Inflammatory macrophage treated with lipopolysaccharide for 1 hour (primary cell): Measurements from ENCODE around the gene ADAMTS16.

Experiments
- DNase-seq, 2 donors: peaks; one replicate each; pipeline ENCODE4 v3.0.0-alpha.2; 2020 to 2022

Gene ADAMTS16

DNA sequence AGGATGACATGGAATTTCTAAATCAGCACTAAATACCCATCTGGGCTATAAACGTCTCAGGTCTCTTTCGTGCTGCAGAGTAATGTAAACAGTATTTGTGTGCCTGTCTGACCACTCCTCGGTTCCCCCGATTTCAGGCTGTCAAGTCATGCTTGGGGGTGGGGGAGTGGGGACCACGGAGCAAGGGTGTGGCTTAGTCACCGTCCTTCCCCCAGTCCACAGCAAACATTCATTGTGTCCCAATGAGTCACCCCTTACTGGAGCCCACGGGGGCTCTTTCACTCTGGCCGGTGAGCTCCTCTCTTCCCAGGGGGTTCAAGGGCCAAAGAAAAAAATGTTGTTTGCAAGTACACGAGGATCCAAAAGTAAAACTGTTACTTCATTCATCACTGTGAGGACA is 210.0 kb downstream of the ADAMTS16 start:
- DNase-seq, result no peak

DNA sequence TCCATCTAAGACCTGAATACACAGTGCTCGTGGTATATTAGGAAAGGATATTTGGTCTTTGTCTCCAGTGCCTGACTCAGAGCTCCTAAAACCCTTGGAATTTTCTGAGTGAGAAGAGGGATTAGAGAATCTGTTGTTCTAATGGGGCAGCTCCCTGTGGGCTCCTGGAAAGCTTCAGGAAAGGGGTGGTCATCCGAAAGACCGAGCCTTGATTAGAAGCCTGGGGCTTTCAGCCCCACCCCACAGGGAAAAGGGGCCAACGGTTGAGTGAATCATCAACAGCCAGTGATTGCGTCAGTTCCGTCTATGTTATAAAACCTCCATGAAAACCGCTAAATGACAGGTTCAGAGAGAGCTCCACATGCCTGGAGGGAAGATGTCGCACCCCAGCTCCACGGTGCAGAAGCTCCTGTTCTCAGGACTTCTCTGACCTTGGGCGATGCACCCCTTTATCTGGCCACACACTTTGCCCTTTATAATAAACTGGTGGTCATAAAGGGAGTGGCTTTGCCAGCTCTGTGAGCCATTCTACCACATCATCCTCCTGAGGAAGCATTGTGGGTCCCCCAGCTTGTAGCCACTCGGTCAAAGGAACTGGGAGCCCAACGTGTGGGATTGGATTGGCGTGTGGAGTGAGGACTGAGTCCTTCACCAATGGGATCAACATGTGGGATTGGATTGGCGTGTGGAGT is 211.3 kb downstream of the ADAMTS16 start:
- DNase-seq, result no peak

DNA sequence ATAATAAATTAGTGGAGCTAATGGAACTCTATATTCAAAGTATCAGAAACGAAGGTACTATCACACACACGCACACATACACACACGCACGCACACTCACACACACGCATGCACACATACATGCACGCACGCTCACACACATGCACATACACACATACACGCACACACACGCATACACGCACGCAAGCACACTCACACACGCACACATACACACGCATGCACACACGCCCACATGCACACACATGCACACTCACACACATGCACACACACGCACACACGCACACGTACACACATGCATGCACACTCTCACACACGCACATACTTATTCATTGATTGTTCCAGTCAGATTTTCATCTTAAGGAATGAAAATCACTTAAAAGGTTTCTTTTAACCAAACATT is 212.5 kb downstream of the ADAMTS16 start:
- no peak for DNase-seq

DNA sequence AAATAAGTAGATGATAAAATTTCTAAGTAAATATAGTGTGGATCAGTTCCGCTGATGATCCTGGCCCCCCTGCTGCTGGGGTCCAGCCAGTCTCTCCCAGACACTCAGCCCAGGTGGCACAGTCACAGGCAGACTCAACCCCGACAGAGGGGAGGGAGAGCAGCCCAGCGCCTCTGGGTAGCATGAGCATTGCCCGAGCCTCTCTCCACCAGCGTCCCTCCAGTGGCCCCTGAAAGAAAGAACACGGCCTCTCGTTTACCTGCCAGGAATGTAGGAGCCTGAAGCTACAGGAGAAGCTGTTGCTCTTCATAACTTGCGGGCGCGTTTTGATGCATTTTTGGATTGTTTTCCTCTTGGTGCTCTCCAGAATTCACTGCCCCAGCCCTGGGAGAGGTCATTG is 213.6 kb downstream of the ADAMTS16 start:
- DNase-seq, result no peak

DNA sequence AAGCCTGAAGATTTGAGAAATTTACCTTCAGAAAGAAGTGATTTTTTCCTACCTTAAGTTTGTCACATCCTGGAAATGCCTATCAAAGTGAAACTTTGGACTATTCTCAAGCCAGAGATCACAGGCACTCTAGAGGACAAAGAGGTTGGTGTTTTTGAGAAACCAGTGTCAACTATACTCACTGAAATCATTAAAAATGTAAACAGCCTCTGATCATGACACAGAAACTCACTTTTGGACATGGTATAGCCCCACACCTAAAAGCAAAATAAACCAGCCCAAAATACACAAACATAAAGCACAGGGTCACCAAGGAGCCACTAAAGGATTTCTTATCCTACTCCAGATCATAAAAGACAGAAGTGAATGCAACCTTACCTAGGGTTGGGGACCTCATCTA is 216.6 kb downstream of the ADAMTS16 start:
- no peak for DNase-seq

DNA sequence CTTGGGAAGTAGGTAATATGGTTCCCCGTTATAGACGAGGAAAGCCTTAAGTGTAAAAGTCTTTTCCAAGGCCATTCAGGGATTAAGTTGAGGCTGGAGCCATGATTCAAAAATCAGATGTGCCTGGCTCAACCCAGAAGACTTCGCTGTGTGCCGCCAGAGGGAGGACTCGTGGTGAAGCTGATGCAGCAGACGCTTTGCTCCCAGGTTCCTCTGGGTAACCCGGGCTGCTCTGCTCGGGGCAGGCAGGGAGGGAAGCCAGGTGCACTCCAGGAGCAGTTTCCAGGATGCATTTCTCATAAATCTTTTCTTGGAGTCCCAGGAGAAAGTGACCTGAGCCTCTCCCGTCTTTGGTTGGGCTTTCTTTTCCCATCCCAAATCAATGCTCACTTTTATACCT is 219.5 kb downstream of the ADAMTS16 start:
- no peak for DNase-seq

DNA sequence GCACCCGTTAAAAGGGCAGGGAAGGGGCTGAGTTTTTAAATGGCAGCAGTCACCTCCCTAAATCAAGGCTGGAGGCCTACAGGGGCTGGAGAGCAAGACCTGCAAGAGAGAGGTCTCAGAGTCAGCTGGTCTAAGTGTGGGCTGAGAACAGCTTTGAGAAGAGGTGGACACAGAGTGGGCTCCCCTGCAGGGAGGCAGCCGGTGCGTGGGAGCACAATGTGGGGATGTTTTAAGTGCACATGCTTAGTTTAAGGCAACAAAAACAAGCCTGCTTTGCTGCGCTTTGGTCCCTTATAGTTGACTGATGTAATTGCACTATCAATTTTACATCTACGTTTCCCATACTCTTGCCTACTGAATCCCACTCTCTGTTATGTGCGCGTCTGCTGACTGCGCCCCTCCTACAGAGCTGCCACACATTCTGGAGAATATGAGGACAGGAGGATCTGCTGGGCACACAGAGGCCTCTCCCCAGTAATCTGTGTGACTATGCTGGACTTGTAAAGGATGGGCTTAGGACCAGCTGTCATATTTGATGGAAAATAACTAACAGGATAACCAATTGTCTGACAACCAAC is 220.3 kb downstream of the ADAMTS16 start:
- DNase-seq, result no peak

DNA sequence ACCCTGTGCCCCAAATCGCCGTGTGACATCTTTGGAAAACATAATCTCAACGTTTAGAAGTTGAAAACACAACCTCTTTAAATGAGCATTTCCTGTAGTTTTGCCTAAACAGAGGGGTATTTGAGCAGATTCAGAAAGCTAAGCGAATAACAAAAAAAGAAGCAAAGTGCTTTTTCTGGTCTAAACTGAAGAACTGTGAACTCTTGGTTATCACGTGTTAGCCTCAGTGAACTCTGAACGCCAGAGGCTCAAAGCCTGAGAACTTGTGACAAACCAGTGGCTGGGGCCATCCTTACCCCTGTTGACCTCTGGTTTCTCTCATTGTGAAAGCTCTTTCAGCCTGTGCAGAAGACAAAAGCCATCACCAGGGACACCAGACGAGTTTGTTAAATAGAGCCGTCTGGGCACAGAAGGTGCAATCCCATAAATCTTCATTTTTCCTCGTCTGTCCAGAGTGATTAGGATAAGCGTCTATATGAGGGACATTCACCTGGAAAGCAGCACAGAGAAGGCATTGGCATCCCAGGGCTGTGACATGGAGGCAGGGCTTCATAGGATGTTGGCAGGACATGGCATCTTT is 220.9 kb downstream of the ADAMTS16 start:
- no peak for DNase-seq

DNA sequence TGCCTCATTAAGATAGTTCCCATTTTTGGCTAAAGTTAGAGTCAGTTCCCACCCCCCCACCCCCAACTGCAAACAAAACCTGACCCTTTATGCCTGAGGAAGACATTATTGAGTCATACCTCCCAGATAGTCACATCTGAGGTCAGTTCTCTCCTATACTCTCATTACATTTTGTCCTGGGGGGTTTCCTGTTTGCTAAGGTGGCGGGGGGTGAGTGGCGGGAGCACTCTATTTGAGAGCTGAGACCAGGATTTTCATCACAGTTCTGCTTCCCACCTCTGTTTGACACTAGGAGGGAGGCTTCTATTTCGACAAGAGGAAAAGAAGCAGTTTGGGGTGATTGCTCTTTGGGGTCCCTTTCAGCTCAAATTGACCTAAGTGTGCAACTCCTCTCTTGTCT is 222.9 kb downstream of the ADAMTS16 start:
- no peak for DNase-seq

DNA sequence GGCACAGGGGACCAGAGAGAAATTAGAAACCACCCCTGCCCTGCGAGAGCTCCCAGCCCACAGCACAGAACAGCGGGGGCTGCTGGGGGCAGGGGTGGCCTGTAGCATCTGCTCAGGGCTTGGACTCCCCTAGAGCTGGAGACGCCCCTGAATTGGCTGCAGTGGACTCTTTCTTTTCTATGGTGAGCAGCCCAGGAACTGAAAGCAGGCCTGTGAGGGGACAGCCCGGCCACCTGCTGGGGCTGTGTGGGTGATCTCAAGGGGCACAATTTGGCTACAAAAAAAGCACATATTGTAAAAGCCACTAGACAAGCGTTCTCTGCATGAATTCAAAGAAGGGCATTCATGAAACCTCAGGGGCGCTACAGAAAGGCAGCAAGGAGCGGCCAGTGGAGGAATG is 224.8 kb downstream of the ADAMTS16 start:
- DNase-seq, result no peak

DNA sequence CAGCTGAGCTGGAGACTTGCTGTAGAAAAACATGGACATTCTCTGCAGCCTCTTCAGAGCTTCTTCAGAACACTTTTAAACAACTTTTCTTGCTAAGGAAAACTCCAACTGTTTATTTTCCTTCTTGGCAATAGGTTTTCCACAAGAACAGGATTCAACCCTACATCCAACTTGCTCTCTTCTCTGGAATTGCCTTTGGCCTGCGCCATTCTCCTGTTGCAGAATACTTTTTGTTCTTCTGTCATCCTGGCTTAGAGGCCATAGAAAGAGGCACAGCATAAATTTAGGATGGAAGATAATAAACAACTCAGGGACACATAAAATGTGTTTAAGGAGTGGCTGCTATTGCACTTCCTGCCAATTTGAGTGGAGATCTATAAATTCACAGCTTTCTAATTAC is 227.6 kb downstream of the ADAMTS16 start:
- DNase-seq, result no peak

DNA sequence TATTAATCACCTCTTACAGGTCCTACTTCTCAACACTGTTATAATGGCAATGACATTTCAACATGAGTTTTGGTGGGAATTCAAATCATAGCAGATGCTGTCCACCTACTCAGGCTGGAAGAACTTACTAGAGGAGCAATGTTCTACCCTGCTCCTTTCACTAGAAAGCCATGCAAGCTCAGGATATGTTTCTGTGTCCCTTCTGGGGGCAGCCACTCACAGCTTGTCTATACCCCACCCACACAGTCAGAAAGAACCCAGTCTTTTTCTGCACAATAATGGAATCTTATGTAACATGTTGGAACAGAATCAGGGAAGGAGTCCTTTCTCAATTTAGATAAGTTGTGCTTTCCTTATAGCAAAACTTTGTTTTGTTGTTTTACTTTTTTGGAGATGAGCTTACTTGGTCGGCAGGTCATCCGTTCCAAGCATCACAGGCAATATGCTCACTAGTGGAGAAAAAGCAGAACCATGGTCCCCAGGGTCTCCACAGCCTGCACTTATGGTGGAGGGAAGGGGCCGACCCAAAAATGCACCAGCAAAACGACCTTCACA is 229.0 kb downstream of the ADAMTS16 start:
- DNase-seq, result no peak
